ENCODE data around the gene TPM4.

TPM4 gene

DNA sequence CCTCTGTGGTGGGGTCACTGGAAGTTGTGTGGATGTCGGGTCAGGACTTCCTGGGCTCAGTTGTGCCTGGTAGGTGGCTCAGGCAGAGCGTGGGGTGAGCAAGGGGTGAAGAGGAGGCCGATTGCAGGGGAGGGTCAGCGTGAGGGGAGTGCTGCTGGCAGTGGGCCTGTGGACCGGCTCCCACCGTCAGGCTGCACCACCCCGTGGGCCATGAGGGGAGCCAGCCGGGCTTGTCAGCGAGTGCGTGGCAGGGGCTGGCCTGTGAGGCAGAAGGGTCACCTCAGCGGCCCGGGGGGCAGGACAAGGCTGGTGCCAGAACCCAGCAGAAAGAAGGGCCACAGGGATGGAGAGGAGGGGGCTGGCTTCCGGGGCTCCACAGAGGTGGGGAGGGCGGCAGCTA lies 48.7 kb downstream of the TPM4 start:
- no peak for TF ChIP-seq USF1 (IDR thresholded peaks at IDR 0.05)
- no peak for TF ChIP-seq TEAD4 (IDR thresholded peaks at IDR 0.05)
- no peak for TF ChIP-seq EP300 (IDR thresholded peaks at IDR 0.05; ENCODE audit: borderline replicate concordance)
- TF ChIP-seq FOXM1 (IDR thresholded peaks at IDR 0.05; ENCODE audit: borderline replicate concordance, low read depth), result no peak
- TF ChIP-seq EGR1 (IDR thresholded peaks at IDR 0.05), result no peak
- TF ChIP-seq, protein P1, sequence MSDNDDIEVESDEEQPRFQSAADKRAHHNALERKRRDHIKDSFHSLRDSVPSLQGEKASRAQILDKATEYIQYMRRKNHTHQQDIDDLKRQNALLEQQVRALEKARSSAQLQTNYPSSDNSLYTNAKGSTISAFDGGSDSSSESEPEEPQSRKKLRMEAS (IDR thresholded peaks at IDR 0.05), result no peak
- TF ChIP-seq YY1 (IDR thresholded peaks at IDR 0.05; ENCODE audit: low read depth), result no peak
- TF ChIP-seq TCF12 (IDR thresholded peaks at IDR 0.05; ENCODE audit: low read depth), result no peak
- TF ChIP-seq CEBPB (IDR thresholded peaks at IDR 0.05), result no peak
- no peak for TF ChIP-seq NFIC (IDR thresholded peaks at IDR 0.05)

GRCh38 chr19:16125737-16126495 lies 49.6 kb downstream of the TPM4 start:
- TF ChIP-seq TCF12 (IDR thresholded peaks at IDR 0.05; ENCODE audit: low read depth) (no peak), RAD21 (IDR thresholded peaks at IDR 0.05; ENCODE audit: low read depth) (no peak), EP300 (IDR thresholded peaks at IDR 0.05; ENCODE audit: borderline replicate concordance) (no peak), TEAD4 (IDR thresholded peaks at IDR 0.05) (no peak), ZBTB7A (IDR thresholded peaks at IDR 0.05; ENCODE audit: low read depth) (no peak)
- TF ChIP-seq, protein P2, sequence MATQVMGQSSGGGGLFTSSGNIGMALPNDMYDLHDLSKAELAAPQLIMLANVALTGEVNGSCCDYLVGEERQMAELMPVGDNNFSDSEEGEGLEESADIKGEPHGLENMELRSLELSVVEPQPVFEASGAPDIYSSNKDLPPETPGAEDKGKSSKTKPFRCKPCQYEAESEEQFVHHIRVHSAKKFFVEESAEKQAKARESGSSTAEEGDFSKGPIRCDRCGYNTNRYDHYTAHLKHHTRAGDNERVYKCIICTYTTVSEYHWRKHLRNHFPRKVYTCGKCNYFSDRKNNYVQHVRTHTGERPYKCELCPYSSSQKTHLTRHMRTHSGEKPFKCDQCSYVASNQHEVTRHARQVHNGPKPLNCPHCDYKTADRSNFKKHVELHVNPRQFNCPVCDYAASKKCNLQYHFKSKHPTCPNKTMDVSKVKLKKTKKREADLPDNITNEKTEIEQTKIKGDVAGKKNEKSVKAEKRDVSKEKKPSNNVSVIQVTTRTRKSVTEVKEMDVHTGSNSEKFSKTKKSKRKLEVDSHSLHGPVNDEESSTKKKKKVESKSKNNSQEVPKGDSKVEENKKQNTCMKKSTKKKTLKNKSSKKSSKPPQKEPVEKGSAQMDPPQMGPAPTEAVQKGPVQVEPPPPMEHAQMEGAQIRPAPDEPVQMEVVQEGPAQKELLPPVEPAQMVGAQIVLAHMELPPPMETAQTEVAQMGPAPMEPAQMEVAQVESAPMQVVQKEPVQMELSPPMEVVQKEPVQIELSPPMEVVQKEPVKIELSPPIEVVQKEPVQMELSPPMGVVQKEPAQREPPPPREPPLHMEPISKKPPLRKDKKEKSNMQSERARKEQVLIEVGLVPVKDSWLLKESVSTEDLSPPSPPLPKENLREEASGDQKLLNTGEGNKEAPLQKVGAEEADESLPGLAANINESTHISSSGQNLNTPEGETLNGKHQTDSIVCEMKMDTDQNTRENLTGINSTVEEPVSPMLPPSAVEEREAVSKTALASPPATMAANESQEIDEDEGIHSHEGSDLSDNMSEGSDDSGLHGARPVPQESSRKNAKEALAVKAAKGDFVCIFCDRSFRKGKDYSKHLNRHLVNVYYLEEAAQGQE (IDR thresholded peaks at IDR 0.05; ENCODE audit: low read depth), result no peak
- TF ChIP-seq, protein P1 (IDR thresholded peaks at IDR 0.05), result no peak

GRCh38 chr19:16127080-16127479 lies 50.8 kb downstream of the TPM4 start:
- no peak for TF ChIP-seq RAD21 (IDR thresholded peaks at IDR 0.05; ENCODE audit: low read depth)
- TF ChIP-seq, protein P2 (IDR thresholded peaks at IDR 0.05; ENCODE audit: low read depth), result no peak

- TF ChIP-seq CEBPB (IDR thresholded peaks at IDR 0.05) (no peak), TCF12 (IDR thresholded peaks at IDR 0.05; ENCODE audit: low read depth) (no peak), RAD21 (IDR thresholded peaks at IDR 0.05; ENCODE audit: low read depth) (no peak), NFIC (IDR thresholded peaks at IDR 0.05) (no peak), YY1 (IDR thresholded peaks at IDR 0.05; ENCODE audit: low read depth) (no peak), ZBTB7A (IDR thresholded peaks at IDR 0.05; ENCODE audit: low read depth) (no peak), EGR1 (IDR thresholded peaks at IDR 0.05) (no peak), TAF1 (IDR thresholded peaks at IDR 0.05; ENCODE audit: low read depth) (no peak), CREB1 (IDR thresholded peaks at IDR 0.05; ENCODE audit: low read depth) (no peak), USF1 (IDR thresholded peaks at IDR 0.05) (no peak), EP300 (IDR thresholded peaks at IDR 0.05; ENCODE audit: borderline replicate concordance) (no peak), TEAD4 (IDR thresholded peaks at IDR 0.05) (no peak), FOXM1 (IDR thresholded peaks at IDR 0.05; ENCODE audit: borderline replicate concordance, low read depth) (no peak)
- TF ChIP-seq, protein P2 (IDR thresholded peaks at IDR 0.05; ENCODE audit: low read depth), result no peak
- TF ChIP-seq, protein P1 (IDR thresholded peaks at IDR 0.05), result no peak
These were observed 51.6 kb downstream of the TPM4 start for GRCh38 chr19:16127776-16128371.
